ENCODE data around the gene SCT.
"Not testable (repeated sequence)": the region's sequence is repeated elsewhere in the genome, so short reads cannot be mapped to it uniquely, and the experiment has no call there.

Gene SCT

DNA sequence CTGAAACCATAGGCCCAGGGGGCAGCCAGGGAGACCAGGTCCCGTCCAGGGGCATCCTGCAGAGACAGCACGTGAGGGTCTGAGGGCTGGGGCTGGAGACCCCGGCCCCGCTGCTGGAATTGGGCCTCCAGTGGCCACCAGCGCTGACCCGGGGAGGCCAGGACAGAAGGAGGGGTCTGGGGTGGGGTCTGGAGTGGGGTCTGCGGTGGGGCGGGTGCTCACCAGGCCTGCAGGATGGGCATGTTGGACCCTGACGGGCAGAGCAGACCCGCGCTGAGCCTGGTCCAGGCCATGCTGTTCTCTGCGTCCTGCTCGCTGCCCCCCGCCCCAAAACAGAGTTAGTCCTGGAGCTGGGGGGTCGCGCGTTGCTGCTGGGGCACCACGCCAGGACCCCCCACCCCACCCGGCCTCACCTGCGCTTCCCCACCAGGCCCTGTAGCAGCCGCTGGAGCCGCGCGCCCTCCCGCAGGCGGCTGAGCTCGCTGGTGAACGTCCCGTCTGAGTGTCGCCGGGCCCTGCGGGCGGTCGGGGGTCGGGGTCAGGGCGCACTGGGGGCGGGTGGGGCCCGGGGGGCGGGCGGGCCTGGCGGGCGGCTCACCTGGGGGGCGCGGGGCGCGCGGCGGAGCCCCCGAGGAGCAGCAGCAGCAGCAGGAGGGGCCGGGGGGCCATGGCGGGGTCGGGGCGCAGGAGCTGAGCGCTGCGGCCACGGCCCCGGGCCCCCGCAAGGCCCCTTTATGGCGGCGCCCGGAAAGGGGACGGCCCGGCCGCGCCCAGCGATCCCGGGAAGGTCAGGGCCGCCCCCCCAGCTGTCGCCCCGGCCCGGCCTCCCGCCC, at the start of gene SCT:
TSS of gene SCT (minus strand) at position 707 of the 833 bp plus-strand sequence. CDS start at position 669, 38 bp downstream.
- no peak for DNase-seq
- intact Hi-C loops (cut with DNase I) = no loop called here

DNA sequence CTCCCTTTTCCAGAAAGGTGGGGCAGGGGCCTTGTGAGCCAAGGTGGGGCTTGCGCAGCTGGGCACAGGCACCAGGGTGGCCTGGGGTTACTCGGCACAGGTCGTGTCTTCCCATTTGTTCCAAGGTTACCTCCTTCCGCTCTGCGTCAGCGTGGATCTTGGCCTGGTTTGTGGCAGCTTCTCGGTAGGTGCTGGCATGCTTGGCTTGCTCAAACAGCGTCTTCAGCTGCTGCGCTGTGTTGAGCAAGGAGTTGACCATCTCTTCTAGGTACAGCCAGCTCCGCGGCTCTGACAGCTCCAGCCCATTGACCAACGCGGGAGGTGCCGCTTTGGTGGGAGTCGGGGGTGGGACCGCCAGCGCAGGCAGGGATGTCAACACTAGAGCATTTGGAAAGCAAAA, 47.4 kb upstream of the SCT start:
- intact Hi-C loops (cut with DNase I) = no loop called here
- DNase-seq = no peak

GRCh38 chr11:673866-674265, 46.9 kb upstream of the SCT start:
- no peak for DNase-seq
- intact Hi-C loops (cut with DNase I) = no loop called here

- peak in 8 of 42 donors; percentile 24 to 53 (median 31) for DNase-seq
Measured at GRCh38 chr11:665704-666281, 38.8 kb upstream of the SCT start.

GRCh38 chr11:665062-665703, 38.2 kb upstream of the SCT start:
- intact Hi-C loops (cut with DNase I) = no loop called here
- DNase-seq = peak in 1 of 42 donors; percentile 24

More at GRCh38 chr11:665704-666281, 38.8 kb upstream of the SCT start:
- intact Hi-C loops (cut with DNase I) = no loop called here

DNA sequence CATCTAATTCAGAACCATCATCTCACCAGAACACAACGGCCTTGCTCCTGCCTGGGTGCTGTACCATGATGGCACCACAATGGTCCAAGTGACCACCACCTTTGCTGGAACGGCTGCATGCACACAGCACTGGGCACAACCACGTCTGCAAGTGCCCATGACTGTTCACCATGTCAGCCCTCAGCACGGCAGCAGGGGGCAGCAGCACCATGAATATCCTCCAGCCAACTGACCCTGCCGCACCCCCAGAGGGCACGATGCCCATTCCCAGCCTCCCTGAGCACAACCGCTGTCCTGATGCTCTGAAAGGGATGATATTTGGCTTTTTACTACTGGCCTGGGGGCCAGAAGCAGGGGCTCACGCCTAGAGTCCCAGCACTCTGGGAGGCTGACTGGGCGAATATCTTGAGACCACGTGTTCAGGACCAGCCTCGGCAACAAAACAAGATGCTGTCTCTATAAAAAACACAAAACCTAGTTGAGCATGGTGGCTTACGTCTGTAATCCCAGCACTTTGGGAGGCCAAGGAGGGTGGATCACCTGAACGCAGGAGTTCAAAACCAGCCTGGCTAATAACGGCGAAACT, 35.8 kb upstream of the SCT start:
- intact Hi-C loops (cut with DNase I) = loop anchor here (5.0 kb wide), 1 partner anchor 60 kb away; no protein-coding TSS in a partner anchor
- DNase-seq = peak; percentile 49 to 90 (median 76)

DNA sequence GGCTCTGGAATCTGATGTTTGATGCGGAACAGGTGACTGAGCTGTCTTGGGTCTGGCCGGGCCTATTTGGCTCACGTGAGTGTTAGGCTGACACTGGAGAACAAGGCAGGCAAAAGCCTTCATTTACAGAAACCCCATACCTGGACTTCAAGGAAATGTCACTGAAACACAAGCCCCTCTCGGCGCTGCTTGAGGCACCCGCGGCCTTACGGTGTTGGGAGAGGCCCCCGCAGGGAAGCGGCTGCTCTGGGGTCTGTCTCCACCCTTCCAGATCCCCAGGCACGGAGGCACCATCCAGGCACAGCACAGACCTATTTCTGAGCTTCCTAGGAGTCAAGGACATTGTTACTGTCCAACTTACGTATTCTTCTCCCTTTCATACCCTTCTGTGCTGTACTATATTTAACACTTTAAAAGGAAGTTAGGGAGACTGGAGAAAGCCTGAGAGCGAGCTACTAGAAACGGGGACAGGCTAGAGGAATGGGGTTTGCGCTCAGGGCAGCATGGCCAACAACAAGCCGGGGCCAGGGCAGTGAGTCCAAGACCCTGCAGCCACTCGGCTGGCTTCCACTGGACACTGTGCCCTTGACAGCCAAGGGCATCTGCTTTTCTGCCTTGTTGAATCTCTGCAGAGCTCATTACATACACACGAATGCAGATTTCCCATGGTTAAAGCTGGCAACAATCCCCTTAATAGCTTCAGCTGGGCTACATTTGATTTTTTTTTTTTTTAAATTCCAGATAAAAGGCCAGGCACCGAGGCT, 33.9 kb upstream of the SCT start:
- intact Hi-C loops (cut with DNase I) = loop anchor here (5.0 kb wide), 1 partner anchor 61 kb away; no protein-coding TSS in a partner anchor
- DNase-seq = no peak

DNA sequence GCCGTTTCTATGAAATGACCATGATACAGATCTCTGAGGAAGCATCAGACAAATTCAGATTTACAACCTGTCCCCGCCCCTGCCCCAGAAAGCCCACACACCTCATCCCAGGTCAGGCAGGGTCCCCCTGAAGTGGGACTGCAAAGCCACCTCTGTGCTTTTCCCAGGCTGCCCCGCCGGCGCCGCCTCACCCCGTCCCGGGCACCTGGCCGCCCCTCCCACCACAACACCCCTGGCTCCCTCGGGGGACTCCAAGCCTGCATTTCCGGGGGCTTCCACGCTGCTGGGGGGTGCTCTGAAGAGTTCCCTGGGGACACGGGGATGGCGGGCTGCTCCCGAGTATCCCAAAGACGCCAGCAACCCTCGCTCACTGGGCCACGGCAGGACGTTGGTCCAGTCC, 33.3 kb upstream of the SCT start:
- no peak for DNase-seq
- intact Hi-C loops (cut with DNase I) = loop anchor here (5.0 kb wide), 1 partner anchor 62 kb away; no protein-coding TSS in a partner anchor

DNA sequence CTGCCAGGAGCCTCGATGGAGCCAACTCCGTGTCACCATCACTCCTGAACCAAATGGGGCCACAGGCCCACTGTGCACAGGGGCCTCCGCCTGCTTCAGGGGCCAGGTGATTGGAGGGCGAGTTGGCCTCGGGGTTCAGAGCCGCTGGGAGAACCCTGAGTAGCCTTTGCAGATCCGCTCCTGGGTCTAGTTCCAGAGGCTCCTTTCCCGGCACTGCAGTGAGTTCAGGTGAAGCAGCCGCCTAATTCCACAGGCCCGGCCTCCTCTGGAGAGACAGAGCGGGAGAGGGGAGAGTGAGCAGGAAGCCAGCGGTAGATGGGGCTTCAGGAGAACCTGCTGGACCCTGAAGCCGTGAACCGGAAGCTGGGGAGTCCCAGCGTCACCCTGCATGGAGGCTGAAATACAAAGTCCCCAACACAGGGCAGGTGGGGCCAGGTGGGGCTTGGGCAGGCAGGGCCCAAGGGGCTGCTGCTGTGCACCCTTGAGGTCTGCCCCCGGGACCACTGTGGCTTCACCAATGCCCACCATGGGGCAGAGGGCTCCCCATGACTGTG, 32.6 kb upstream of the SCT start:
- intact Hi-C loops (cut with DNase I) = loop anchor here (5.0 kb wide), 1 partner anchor 63 kb away; no protein-coding TSS in a partner anchor
- no peak for DNase-seq

DNA sequence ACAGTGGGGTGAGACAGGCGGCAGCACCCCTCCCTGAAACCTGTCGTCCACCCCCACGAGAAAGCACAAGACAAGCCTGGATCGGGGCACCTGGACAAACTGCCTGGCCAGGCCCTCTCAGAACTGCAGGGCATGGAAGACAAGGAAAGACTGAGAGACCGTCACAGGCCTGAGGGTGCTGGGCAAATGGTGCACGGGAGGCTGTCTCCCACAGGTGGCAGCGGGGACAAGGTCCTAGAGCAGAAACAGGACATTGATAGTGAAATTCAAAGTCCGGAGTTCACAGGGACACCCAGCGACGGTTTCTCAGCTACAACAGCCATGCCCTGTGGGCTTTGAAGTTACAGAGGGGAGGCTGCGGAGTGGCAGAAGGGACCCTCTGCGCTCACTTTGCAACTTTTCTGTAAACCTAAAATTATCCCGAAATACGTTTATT, 30.7 kb upstream of the SCT start:
- DNase-seq = no peak
- intact Hi-C loops (cut with DNase I) = no loop called here

DNA sequence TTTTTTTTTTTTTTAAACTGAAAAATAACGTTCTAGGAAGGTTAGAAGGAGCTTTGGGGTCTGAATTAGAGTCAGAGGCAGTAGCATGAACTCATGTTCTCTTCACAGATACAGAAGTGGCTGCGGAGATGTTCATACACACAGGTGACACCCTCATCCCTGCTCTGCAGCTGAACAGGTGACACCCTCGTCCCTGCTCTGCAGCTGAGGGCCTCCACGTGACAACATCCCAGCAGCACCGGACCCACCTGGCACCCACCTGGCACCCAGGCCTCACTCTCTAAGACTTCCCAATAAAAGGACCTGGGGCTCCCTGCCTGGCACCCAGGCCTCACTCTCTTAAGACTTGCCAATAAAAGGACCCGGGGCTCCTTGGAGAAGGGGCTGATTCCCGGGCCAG, 29.9 kb upstream of the SCT start:
- no peak for DNase-seq
- intact Hi-C loops (cut with DNase I) = no loop called here

GRCh38 chr11:656426-656825, 29.4 kb upstream of the SCT start:
- DNase-seq = no peak
- intact Hi-C loops (cut with DNase I) = no loop called here

DNA sequence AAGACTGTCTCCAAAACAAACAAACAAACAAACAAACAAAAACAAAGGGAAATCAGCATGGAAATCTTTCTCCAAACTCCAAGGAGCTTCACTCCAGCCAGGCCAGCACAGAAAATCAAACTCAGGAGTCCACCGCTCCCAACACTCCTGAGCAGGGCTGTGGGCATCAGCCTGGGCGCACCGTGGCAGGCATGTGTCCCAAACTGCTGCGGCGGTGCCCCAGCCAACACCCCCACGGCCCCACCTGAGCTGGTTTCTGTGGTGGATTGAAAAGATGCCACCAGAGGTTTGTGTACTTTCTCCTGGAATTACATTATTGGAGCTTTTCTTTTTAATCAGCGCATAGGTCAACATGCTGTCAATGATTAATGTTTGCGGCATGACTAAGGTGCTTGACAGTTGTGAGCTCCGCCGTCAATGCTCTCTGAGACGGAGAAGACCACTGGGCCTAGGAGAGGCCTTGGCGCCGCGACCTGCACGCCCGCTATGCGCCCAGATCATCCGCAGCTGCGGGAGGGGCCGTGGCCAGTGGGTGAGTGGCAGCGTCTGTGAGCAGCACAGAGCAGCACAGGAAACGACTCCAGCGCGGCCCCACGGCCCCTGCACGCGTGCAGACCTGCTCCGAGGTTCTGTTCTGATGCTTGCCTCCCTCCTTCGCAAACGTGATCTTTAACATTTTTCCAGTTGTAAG, 28.2 kb upstream of the SCT start:
- DNase-seq = no peak
- intact Hi-C loops (cut with DNase I) = no loop called here

DNA sequence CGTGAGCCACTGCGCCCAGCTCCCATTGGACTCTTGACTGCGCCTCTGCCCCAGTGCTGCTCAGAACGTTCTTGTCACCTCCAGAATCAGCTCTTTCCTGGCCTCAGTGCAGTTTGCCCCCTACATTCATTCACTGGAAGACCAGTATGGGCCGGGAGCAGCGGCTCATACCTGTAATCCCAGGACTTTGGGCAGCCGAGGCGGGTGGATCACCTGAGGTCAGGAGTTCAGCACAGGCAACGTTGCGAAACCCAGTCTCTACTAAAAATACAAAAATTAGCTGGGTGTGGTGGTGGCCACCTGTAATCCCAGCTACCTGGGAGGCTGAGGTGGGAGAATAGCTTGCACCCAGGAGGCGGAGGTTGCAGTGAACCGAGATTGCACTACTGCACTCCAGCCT, 27.5 kb upstream of the SCT start:
- DNase-seq; intact Hi-C loops (cut with DNase I): not testable (repeated sequence)

- DNase-seq = no peak
- intact Hi-C loops (cut with DNase I) = no loop called here
Measured at GRCh38 chr11:653837-654236, 26.9 kb upstream of the SCT start.

DNA sequence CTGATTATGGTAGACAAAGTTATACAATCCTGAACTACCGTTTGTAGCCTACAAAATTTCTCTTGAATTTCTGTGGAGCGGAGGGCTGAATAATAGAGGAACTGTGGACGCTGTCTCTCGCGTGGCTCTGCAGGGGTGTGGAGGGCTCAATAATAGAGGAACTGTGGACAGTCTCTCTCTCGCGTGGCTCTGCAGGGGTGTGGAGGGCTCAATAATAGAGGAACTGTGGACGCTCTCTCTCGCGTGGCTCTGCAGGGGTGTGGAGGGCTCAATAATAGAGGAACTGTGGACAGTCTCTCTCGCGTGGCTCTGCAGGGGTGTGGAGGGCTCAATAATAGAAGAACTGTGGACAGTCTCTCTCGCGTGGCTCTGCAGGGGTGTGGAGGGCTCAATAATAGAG, 26.2 kb upstream of the SCT start:
- intact Hi-C loops (cut with DNase I); DNase-seq: not testable (repeated sequence)

DNA sequence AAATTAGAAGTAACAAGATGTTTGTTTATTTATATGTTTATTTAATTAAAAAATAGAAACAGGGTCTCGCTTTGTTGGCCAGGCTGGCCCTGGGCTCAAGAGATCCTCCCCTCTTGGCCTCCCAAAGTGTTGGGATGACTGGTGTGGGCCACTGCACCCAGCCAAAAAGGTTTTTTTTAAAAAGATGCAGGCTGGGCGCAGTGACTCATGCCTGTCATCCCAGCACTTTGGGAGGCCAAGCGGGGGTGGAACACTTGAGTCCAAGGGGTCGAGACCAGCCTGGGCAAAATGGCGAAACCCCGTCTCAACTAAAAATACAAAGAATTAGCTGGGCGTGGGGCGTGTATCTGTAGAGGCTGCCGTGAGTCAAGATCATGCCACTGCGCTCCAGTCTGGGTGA, 23.5 kb upstream of the SCT start:
- intact Hi-C loops (cut with DNase I) = no loop called here

GRCh38 chr11:647672-648158, 20.7 kb upstream of the SCT start:
- peak in 8 of 42 donors; percentile 19 to 55 (median 44) for DNase-seq
- intact Hi-C loops (cut with DNase I) = not testable (repeated sequence)

More for the DNA sequence above, 23.5 kb upstream of the SCT start:
- no peak for DNase-seq

All from head of caudate nucleus (tissue), 42 donors.